Gastroesophageal sphincter (tissue), 4 donors: ENCODE data around the gene TRAPPC3L. TPM values are rescaled to one million over a fixed set of nuclear protein-coding genes. Genes with fewer than 3 reads are reported as not detected.

Source experiments
- ATAC-seq: fragments of 150-250 bp; one replicate; pipeline ENCODE4 v1.9.1; 2016; ENCODE audit warnings: mild to moderate bottlenecking, moderate library complexity
- H3K27ac ChIP-seq, 4 donors: fragments of 200-600 bp; sonication (generic) in 3 of 4; 1 replicate in 3 of 4; 2 replicates in 1 of 4; pipeline ENCODE4 v1.5.1; 2016 to 2019
- H3K27me3 ChIP-seq: fragments of 200-600 bp; sonication (generic); one replicate; pipeline ENCODE4 v1.5.1; 2019
- H3K36me3 ChIP-seq, 2 donors: fragments of 200-600 bp; sonication (generic); one replicate each; pipeline ENCODE4 v1.5.1; 2019; ENCODE audit warnings: control low read depth in 1 of 2
- H3K4me1 ChIP-seq, 3 donors: fragments of 200-600 bp; sonication (generic); 1 replicate in 2 of 3; 2 replicates in 1 of 3; pipeline ENCODE4 v1.5.1; 2016 to 2019; ENCODE audit warnings: control low read depth in 2 of 3
- H3K4me3 ChIP-seq, 2 donors: fragments of 200-600 bp; sonication (generic); one replicate each; pipeline ENCODE4 v1.5.1; 2019; ENCODE audit warnings: mild to moderate bottlenecking in 1 of 2, moderate library complexity in 1 of 2
- H3K9me3 ChIP-seq, 3 donors: fragments of 200-600 bp; sonication (generic); one replicate each; pipeline ENCODE4 v1.5.1; 2017 to 2019; ENCODE audit warnings: control low read depth in 2 of 3
- CTCF ChIP-seq, 4 experiments: fragments of 200-600 bp in 2 of 4; fragments of 450-650 bp in 2 of 4; sonication (generic) in 1 of 4; IDR thresholded peaks; one replicate each; pipeline ENCODE4 v1.5.1; 2017 to 2019; ENCODE audit warnings: antibody characterized with exemption in 4 of 4, mild to moderate bottlenecking in 2 of 4, moderate library complexity in 2 of 4
- EP300 ChIP-seq: sonication (generic); formaldehyde crosslinking; IDR thresholded peaks from one replicate; pipeline ENCODE4 v1.6.1; 2017; ENCODE audit warnings: antibody characterized with exemption, mild to moderate bottlenecking
- POLR2A ChIP-seq, 2 donors: fragments of 450-650 bp; IDR thresholded peaks; one replicate each; pipeline ENCODE4 v1.6.1; 2017; ENCODE audit warnings: antibody characterized with exemption in 2 of 2, mild to moderate bottlenecking in 2 of 2, moderate library complexity in 1 of 2
- POLR2AphosphoS5 ChIP-seq: sonication (generic); formaldehyde crosslinking; IDR thresholded peaks from one replicate; pipeline ENCODE4 v1.6.1; 2017; ENCODE audit warnings: antibody characterized with exemption
- WGBS, 2 donors: methylation state at CpG; one replicate each; pipeline ENCODE4 v1.1.5; 2018; ENCODE audit warnings: low coverage in 1 of 2; 5-methylcytosine and 5-hydroxymethylcytosine counted together
- total RNA-seq, 4 donors: library from RNA; depleted of rRNA; stranded (reverse); fragments of >200 nt; gene quantifications; one replicate each; pipeline ENCODE4 v1.1.0, GENCODE V29; 2016

TRAPPC3L gene
- total RNA-seq, 4 donors from 2014 or later, result not detected

- H3K36me3 ChIP-seq, result no peaks in the 10 kb centered on the region
- no peak overlapping the region for H3K27ac ChIP-seq
- peaks cover 0 to 7% (median 0%) of the 10 kb centered on the region in 3 donors for H3K4me1 ChIP-seq
- peaks cover 6% of the 10 kb centered on the region for H3K27me3 ChIP-seq
- no peak for ATAC-seq
- 36% methylated on average over 1 of the region's 1 CpG; no CpG with 5 or more reads in 1 of the 2 donors for WGBS, 2 donors
- H3K9me3 ChIP-seq, result no peaks in the 10 kb centered on the region
- TF ChIP-seq POLR2AphosphoS5 (no peak), CTCF (IDR thresholded peaks at IDR 0.05) (no peak), POLR2A (IDR thresholded peaks at IDR 0.05) (no peak), EP300 (no peak)
- H3K4me3 ChIP-seq, result no peak overlapping the region
Measured at GRCh38 chr6:116556065-116556464, 10.6 kb upstream of the TRAPPC3L start.

- no peaks in the 10 kb centered on the region for H3K36me3 ChIP-seq
- H3K9me3 ChIP-seq, result no peaks in the 10 kb centered on the region
- peaks cover 0 to 6% (median 0%) of the 10 kb centered on the region in 3 donors for H3K4me1 ChIP-seq
- ATAC-seq, result no peak
- no peak within 1 kb of the TSS for H3K4me3 ChIP-seq
- TF ChIP-seq CTCF (IDR thresholded peaks at IDR 0.05) (no peak), EP300 (no peak), POLR2A (IDR thresholded peaks at IDR 0.05) (no peak), POLR2AphosphoS5 (no peak)
- peaks cover 6% of the 10 kb centered on the region for H3K27me3 ChIP-seq
- no peak within 1 kb of the TSS for H3K27ac ChIP-seq
Measured at GRCh38 chr6:116553451-116553850, 8.0 kb upstream of the TRAPPC3L start, which contains the start of gene CALHM4. TSS of gene CALHM4 (plus strand) at chr6:116553751. CDS start at chr6:116553794, 43 bp downstream.

GRCh38 chr6:116550796-116551195, 5.3 kb upstream of the TRAPPC3L start:
- Histone ChIP-seq H3K4me1 (no peaks in the 10 kb centered on the region), H3K27ac (no peak overlapping the region), H3K9me3 (no peaks in the 10 kb centered on the region), H3K36me3 (no peaks in the 10 kb centered on the region), H3K27me3 (peaks cover 6% of the 10 kb centered on the region), H3K4me3 (no peak overlapping the region)
- WGBS, 2 donors, result 33 to 36% methylated on average over 4 of the region's 4 CpGs
- no peak for ATAC-seq
- TF ChIP-seq CTCF (IDR thresholded peaks at IDR 0.05) (no peak), POLR2A (IDR thresholded peaks at IDR 0.05) (no peak)

GRCh38 chr6:116547358-116547757, 1.9 kb upstream of the TRAPPC3L start:
- Histone ChIP-seq H3K27ac (no peak overlapping the region), H3K36me3 (no peaks in the 10 kb centered on the region), H3K27me3 (peaks cover 5% of the 10 kb centered on the region), H3K9me3 (no peaks in the 10 kb centered on the region), H3K4me1 (no peaks in the 10 kb centered on the region), H3K4me3 (no peak overlapping the region)
- no peak for ATAC-seq
- WGBS, 2 donors, result 66 to 88% methylated on average over 3 to 4 of the region's 6 CpGs
- TF ChIP-seq CTCF (IDR thresholded peaks at IDR 0.05) (no peak), POLR2A (IDR thresholded peaks at IDR 0.05) (no peak), EP300 (no peak), POLR2AphosphoS5 (no peak)

- TF ChIP-seq POLR2A (IDR thresholded peaks at IDR 0.05), result no peak
- no peak for TF ChIP-seq POLR2AphosphoS5
- TF ChIP-seq EP300, result no peak
- no peaks in the 10 kb centered on the region for H3K9me3 ChIP-seq
- peaks cover 10% of the 10 kb centered on the region for H3K27me3 ChIP-seq
- no peaks in the 10 kb centered on the region for H3K4me1 ChIP-seq
- no peak overlapping the region for H3K27ac ChIP-seq
- ATAC-seq, result no peak
- no peak overlapping the region for H3K4me3 ChIP-seq
- H3K36me3 ChIP-seq, result no peaks in the 10 kb centered on the region
Measured at GRCh38 chr6:116543149-116543548, 2.3 kb downstream of the TRAPPC3L start.
